Chondrocyte (in vitro differentiated cells): ENCODE results near the gene PRL. TPM values are rescaled to one million over a fixed set of nuclear protein-coding genes. Genes with fewer than 3 reads are reported as not detected.

Source experiments
- DNase-seq: peaks from one replicate; pipeline ENCODE4 v3.0.0; 2021; ENCODE audit warnings: mixed read lengths, low spot score
- H3K27ac Mint-ChIP-seq: one replicate; pipeline ENCODE4 v1.8.0; 2021; ENCODE audit warnings: mild to moderate bottlenecking, moderate library complexity, mixed read lengths; ENCODE audit not compliant: unreplicated experiment
- H3K27me3 Mint-ChIP-seq: 2 replicates; pipeline ENCODE4 v1.8.0; 2021; ENCODE audit warnings: low read depth, mixed read lengths
- H3K36me3 Mint-ChIP-seq: 2 replicates; pipeline ENCODE4 v1.8.0; 2021; ENCODE audit warnings: low read depth, mixed read lengths
- H3K4me1 Mint-ChIP-seq: 2 replicates; pipeline ENCODE4 v1.8.0; 2021; ENCODE audit warnings: low read depth, mild to moderate bottlenecking, mixed read lengths
- H3K4me3 Mint-ChIP-seq: one replicate; pipeline ENCODE4 v1.8.0; 2021; ENCODE audit warnings: mild to moderate bottlenecking, moderate library complexity, mixed read lengths; ENCODE audit not compliant: unreplicated experiment
- H3K9me3 Mint-ChIP-seq: 2 replicates; pipeline ENCODE4 v1.8.0; 2021; ENCODE audit warnings: low read depth, mixed read lengths
- CTCF ChIP-seq: fragments of 200-600 bp; sonication (generic); IDR thresholded peaks from 2 replicates; pipeline ENCODE4 v1.5.0; 2021; ENCODE audit warnings: antibody characterized with exemption, mild to moderate bottlenecking, moderate library complexity
- total RNA-seq: library from RNA; stranded (reverse); gene quantifications from 3 replicates; pipeline ENCODE4 v1.2.1, GENCODE V29; 2021

Gene PRL
- total RNA-seq, 1 donor from 2014 or later = not detected

- no peak for DNase-seq
- no peak overlapping the region for H3K27ac Mint-ChIP-seq
- no peaks in the 10 kb centered on the region for H3K36me3 Mint-ChIP-seq
- no peak for TF ChIP-seq CTCF
- H3K9me3 Mint-ChIP-seq = no peaks in the 10 kb centered on the region
- H3K27me3 Mint-ChIP-seq = no peaks in the 10 kb centered on the region
- H3K4me1 Mint-ChIP-seq = no peaks in the 10 kb centered on the region
- H3K4me3 Mint-ChIP-seq = no peak overlapping the region
Measured at GRCh38 chr6:22263748-22264147, 33.1 kb downstream of the PRL start.

- H3K27ac Mint-ChIP-seq = no peak overlapping the region
- no peaks in the 10 kb centered on the region for H3K36me3 Mint-ChIP-seq
- H3K4me3 Mint-ChIP-seq = no peak overlapping the region
- no peak for TF ChIP-seq CTCF
- DNase-seq = no peak
- peaks cover 7% of the 10 kb centered on the region for H3K9me3 Mint-ChIP-seq
- no peaks in the 10 kb centered on the region for H3K27me3 Mint-ChIP-seq
- H3K4me1 Mint-ChIP-seq = peaks cover 37% of the 10 kb centered on the region
Measured at GRCh38 chr6:22254886-22255285, 42.0 kb downstream of the PRL start.

GRCh38 chr6:22253955-22254655, 42.7 kb downstream of the PRL start:
- H3K4me1 Mint-ChIP-seq = peaks cover 45% of the 10 kb centered on the region

GRCh38 chr6:22251348-22251747, 45.5 kb downstream of the PRL start:
- TF ChIP-seq CTCF = no peak
- DNase-seq = no peak
- peak overlapping the region; percentile 29 for H3K27ac Mint-ChIP-seq
- peaks cover 62% of the 10 kb centered on the region for H3K4me1 Mint-ChIP-seq
- H3K4me3 Mint-ChIP-seq = no peak overlapping the region
- H3K27me3 Mint-ChIP-seq = no peaks in the 10 kb centered on the region
- H3K36me3 Mint-ChIP-seq = no peaks in the 10 kb centered on the region
- peaks cover 2% of the 10 kb centered on the region for H3K9me3 Mint-ChIP-seq

More at GRCh38 chr6:22253955-22254655, 42.7 kb downstream of the PRL start:
- no peak for TF ChIP-seq CTCF
- Mint-ChIP-seq H3K27ac (no peak overlapping the region), H3K36me3 (no peaks in the 10 kb centered on the region), H3K27me3 (no peaks in the 10 kb centered on the region), H3K4me3 (no peak overlapping the region), H3K9me3 (peaks cover 7% of the 10 kb centered on the region)
- DNase-seq = no peak

- Mint-ChIP-seq H3K4me3 (no peak overlapping the region), H3K4me1 (peaks cover 59% of the 10 kb centered on the region)
Measured at GRCh38 chr6:22250486-22250885, 46.4 kb downstream of the PRL start.

More at GRCh38 chr6:22250486-22250885, 46.4 kb downstream of the PRL start:
- no peaks in the 10 kb centered on the region for H3K27me3 Mint-ChIP-seq
- H3K36me3 Mint-ChIP-seq = no peaks in the 10 kb centered on the region
- TF ChIP-seq CTCF = no peak
- peak overlapping the region; percentile 5 for H3K27ac Mint-ChIP-seq
- no peak for DNase-seq
- peaks cover 2% of the 10 kb centered on the region for H3K9me3 Mint-ChIP-seq
